HG03378 (cell line): ENCODE data around the gene JAK2.

Source experiments
- ATAC-seq: cut with Tn5 transposase; IDR thresholded peaks from one replicate; pipeline ENCODE4 v1.9.1; 2021; ENCODE audit warnings: mild to moderate bottlenecking, moderate library complexity; ENCODE audit not compliant: unreplicated experiment

JAK2 gene

GRCh38 chr9:5122516-5122915 is 137.4 kb downstream of the JAK2 start:
- ATAC-seq, result no peak

GRCh38 chr9:5140151-5140550 is 155.1 kb downstream of the JAK2 start:
- no peak for ATAC-seq

GRCh38 chr9:5144217-5144616 is 159.1 kb downstream of the JAK2 start:
- ATAC-seq, result no peak

DNA sequence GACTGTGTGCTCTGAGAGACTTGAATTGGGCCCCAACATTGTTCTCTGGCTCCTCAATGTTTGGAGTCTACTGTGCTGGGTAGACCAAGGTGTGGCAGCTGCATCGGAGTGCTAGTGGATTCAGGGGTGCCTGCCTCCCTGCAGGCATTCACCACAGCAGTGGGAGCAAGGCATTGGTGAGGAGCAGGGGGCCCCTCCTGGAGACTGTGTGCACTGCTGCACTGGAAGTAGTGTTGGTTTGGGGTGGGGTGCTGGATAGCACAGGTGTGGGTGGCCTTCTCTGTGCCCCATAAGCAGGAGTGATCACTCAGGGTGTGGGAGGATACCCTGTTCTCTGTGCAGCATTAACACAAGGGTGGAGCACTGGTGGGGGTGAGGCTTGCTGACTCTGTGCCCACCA is 161.2 kb downstream of the JAK2 start:
- no peak for ATAC-seq
